ENCODE data around the gene F13A1.

DNA sequence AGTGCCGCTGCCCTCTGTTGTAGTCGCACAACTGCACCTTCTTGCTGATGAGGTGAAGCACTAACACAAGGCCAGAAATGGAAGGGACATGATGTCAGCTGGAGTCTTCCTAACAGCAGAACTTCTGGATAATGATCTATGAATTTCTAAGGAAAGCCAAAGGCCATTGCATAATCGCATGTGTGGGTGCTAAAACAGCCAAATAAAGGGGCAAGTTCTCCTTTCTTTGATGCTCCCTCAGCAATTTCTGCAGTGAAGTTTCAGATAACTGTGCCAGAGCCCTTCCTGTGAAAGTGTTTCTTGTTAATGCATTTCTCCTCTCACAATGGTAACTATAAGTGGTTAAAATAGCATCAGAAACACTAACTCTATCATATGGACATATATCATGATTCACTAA is 8.0 kb upstream of the F13A1 start:
- no peak for TF ChIP-seq POLR2A (IDR thresholded peaks at IDR 0.05)
- TF ChIP-seq, protein P1, sequence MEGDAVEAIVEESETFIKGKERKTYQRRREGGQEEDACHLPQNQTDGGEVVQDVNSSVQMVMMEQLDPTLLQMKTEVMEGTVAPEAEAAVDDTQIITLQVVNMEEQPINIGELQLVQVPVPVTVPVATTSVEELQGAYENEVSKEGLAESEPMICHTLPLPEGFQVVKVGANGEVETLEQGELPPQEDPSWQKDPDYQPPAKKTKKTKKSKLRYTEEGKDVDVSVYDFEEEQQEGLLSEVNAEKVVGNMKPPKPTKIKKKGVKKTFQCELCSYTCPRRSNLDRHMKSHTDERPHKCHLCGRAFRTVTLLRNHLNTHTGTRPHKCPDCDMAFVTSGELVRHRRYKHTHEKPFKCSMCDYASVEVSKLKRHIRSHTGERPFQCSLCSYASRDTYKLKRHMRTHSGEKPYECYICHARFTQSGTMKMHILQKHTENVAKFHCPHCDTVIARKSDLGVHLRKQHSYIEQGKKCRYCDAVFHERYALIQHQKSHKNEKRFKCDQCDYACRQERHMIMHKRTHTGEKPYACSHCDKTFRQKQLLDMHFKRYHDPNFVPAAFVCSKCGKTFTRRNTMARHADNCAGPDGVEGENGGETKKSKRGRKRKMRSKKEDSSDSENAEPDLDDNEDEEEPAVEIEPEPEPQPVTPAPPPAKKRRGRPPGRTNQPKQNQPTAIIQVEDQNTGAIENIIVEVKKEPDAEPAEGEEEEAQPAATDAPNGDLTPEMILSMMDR (IDR thresholded peaks at IDR 0.05): no peak

Measured in uterus (tissue), 2 donors.